ENCODE data around the gene FUT2. TPM values are rescaled to one million over a fixed set of nuclear protein-coding genes. Genes with fewer than 3 reads are reported as not detected.

The FUT2 gene
- total and polyA plus RNA-seq, 2 of the 13 experiments (the other 11 are each of a cell fraction or from before 2014, with no cell fraction given): 0.07 TPM; not detected in 1

GRCh38 chr19:48685583-48685982, 10.2 kb upstream of the FUT2 start (continued):
- TF ChIP-seq ZNF318 (CRISPR knock-in tag; IDR thresholded peaks at IDR 0.05): no peak
- TF ChIP-seq, protein P1, sequence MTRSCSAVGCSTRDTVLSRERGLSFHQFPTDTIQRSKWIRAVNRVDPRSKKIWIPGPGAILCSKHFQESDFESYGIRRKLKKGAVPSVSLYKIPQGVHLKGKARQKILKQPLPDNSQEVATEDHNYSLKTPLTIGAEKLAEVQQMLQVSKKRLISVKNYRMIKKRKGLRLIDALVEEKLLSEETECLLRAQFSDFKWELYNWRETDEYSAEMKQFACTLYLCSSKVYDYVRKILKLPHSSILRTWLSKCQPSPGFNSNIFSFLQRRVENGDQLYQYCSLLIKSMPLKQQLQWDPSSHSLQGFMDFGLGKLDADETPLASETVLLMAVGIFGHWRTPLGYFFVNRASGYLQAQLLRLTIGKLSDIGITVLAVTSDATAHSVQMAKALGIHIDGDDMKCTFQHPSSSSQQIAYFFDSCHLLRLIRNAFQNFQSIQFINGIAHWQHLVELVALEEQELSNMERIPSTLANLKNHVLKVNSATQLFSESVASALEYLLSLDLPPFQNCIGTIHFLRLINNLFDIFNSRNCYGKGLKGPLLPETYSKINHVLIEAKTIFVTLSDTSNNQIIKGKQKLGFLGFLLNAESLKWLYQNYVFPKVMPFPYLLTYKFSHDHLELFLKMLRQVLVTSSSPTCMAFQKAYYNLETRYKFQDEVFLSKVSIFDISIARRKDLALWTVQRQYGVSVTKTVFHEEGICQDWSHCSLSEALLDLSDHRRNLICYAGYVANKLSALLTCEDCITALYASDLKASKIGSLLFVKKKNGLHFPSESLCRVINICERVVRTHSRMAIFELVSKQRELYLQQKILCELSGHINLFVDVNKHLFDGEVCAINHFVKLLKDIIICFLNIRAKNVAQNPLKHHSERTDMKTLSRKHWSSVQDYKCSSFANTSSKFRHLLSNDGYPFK (CRISPR knock-in tag; IDR thresholded peaks at IDR 0.05; ENCODE audit: borderline replicate concordance): no peak
- peak; percentile 15 for TF ChIP-seq TEAD3 (CRISPR knock-in tag; optimal IDR thresholded peaks at IDR 0.05; ENCODE audit: borderline replicate concordance)
- no peak for TF ChIP-seq HNF4A (CRISPR knock-in tag; IDR thresholded peaks at IDR 0.05)
- 0 out of 2 replicates have a peak, but pooled peaks have one; percentile 21 for TF ChIP-seq AHDC1 (CRISPR knock-in tag; IDR thresholded peaks at IDR 0.05; ENCODE audit: borderline replicate concordance)
- TF ChIP-seq ZFP82 (CRISPR knock-in tag; IDR thresholded peaks at IDR 0.05; ENCODE audit: borderline replicate concordance): no peak
- TF ChIP-seq, protein P2, sequence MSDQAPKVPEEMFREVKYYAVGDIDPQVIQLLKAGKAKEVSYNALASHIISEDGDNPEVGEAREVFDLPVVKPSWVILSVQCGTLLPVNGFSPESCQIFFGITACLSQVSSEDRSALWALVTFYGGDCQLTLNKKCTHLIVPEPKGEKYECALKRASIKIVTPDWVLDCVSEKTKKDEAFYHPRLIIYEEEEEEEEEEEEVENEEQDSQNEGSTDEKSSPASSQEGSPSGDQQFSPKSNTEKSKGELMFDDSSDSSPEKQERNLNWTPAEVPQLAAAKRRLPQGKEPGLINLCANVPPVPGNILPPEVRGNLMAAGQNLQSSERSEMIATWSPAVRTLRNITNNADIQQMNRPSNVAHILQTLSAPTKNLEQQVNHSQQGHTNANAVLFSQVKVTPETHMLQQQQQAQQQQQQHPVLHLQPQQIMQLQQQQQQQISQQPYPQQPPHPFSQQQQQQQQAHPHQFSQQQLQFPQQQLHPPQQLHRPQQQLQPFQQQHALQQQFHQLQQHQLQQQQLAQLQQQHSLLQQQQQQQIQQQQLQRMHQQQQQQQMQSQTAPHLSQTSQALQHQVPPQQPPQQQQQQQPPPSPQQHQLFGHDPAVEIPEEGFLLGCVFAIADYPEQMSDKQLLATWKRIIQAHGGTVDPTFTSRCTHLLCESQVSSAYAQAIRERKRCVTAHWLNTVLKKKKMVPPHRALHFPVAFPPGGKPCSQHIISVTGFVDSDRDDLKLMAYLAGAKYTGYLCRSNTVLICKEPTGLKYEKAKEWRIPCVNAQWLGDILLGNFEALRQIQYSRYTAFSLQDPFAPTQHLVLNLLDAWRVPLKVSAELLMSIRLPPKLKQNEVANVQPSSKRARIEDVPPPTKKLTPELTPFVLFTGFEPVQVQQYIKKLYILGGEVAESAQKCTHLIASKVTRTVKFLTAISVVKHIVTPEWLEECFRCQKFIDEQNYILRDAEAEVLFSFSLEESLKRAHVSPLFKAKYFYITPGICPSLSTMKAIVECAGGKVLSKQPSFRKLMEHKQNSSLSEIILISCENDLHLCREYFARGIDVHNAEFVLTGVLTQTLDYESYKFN (CRISPR knock-in tag; conservative IDR thresholded peaks at IDR 0.05): peak; percentile 19; the same call in 1 of the 2 replicates
